Stimulated activated CD8-positive, alpha-beta memory T cell treated with anti-CD3 and anti-CD28 coated beads, Interleukin-4, amount 100 ng/mL, for 24 hours (primary cell): ENCODE results near the gene NUP210.
"Not testable (repeated sequence)": the region's sequence is repeated elsewhere in the genome, so short reads cannot be mapped to it uniquely, and the experiment has no call there.

ENCODE experiments used
- DNase-seq: peaks from one replicate; pipeline ENCODE4 v3.0.0-alpha.2; 2020; ENCODE audit warnings: low read depth

The NUP210 gene

GRCh38 chr3:13420045-13420830, at the start of gene NUP210:
Gene NUP210 (minus strand): TSS chr3:13420322. CDS start chr3:13420226, 96 bp downstream.
- DNase-seq: peak; percentile 55

GRCh38 chr3:13466781-13467180, 46.7 kb upstream of the NUP210 start:
- no peak for DNase-seq

- no peak for DNase-seq
These were observed 45.2 kb upstream of the NUP210 start for GRCh38 chr3:13465236-13465873.

GRCh38 chr3:13463618-13464400, 43.7 kb upstream of the NUP210 start:
- DNase-seq: no peak

GRCh38 chr3:13462822-13463221, 42.7 kb upstream of the NUP210 start:
- no peak for DNase-seq

GRCh38 chr3:13462125-13462629, 42.1 kb upstream of the NUP210 start:
- no peak for DNase-seq

GRCh38 chr3:13461169-13462124, 41.3 kb upstream of the NUP210 start:
- DNase-seq: peak; percentile 49

- DNase-seq: no peak
These were observed 40.2 kb upstream of the NUP210 start for GRCh38 chr3:13460341-13460736.

- DNase-seq: no peak
These were observed 39.7 kb upstream of the NUP210 start for GRCh38 chr3:13459605-13460340.

GRCh38 chr3:13457593-13457992, 37.5 kb upstream of the NUP210 start:
- no peak for DNase-seq

- no peak for DNase-seq
These were observed 35.5 kb upstream of the NUP210 start for GRCh38 chr3:13455644-13456043.

- DNase-seq: no peak
These were observed 32.6 kb upstream of the NUP210 start for GRCh38 chr3:13452490-13453335.

- DNase-seq: no peak
These were observed 31.2 kb upstream of the NUP210 start for GRCh38 chr3:13451301-13451673.

- not testable (repeated sequence) for DNase-seq
These were observed 22.8 kb upstream of the NUP210 start for GRCh38 chr3:13442882-13443281.

GRCh38 chr3:13440204-13440817, 20.2 kb upstream of the NUP210 start:
- DNase-seq: no peak

- DNase-seq: not testable (repeated sequence)
These were observed 16.1 kb upstream of the NUP210 start for GRCh38 chr3:13436213-13436612.

GRCh38 chr3:13433912-13434311, 13.8 kb upstream of the NUP210 start:
- DNase-seq: no peak

GRCh38 chr3:13432093-13432492, 12.0 kb upstream of the NUP210 start:
- no peak for DNase-seq

GRCh38 chr3:13430411-13430875, 10.3 kb upstream of the NUP210 start:
- DNase-seq: not testable (repeated sequence)
